Panc1 (cell line): ENCODE results near the gene MTR. TPM values are rescaled to one million over a fixed set of nuclear protein-coding genes. Genes with fewer than 3 reads are reported as not detected.
"Not testable (repeated sequence)": the region's sequence is repeated elsewhere in the genome, so short reads cannot be mapped to it uniquely, and the experiment has no call there.

Experiments
- ATAC-seq: fragments of 200-7000 bp; cut with Tn5 transposase; 2 replicates; pipeline ENCODE4 v1.9.1; 2020; ENCODE audit warnings: mild to moderate bottlenecking, moderate library complexity
- BruUV-seq: library from RNA; stranded (reverse); fragments of 400-500 nt; replicated peaks from 2 replicates; lab custom pipeline; 2021; lab: Mats Ljungman, UMichigan
- CTCF ChIA-PET: fragments of 300-600 bp; sonication (Branson Sonifier 250); formaldehyde crosslinking; loops from one replicate; lab custom pipeline; 2022; ENCODE audit warnings: antibody characterized with exemption; lab: Charles Lee
- POLR2A ChIA-PET: fragments of 300-600 bp; sonication (Branson Sonifier 250); formaldehyde crosslinking; loops from one replicate; lab custom pipeline; 2022; ENCODE audit warnings: antibody characterized with exemption; lab: Charles Lee
- DNase-seq: peaks from one replicate; pipeline ENCODE4 v3.0.0-alpha.2; 2010; ENCODE audit warnings: low read depth, low spot score
- H3K27ac ChIP-seq: 2 replicates; pipeline ENCODE4 v1.5.1; 2011; ENCODE audit warnings: mild to moderate bottlenecking, low read length, inconsistent platforms
- H3K27me3 ChIP-seq: fragments of 200-500 bp; sonication (Bioruptor generic); 2 replicates; pipeline ENCODE4 v1.6.0; 2014; ENCODE audit warnings: low read length, inconsistent platforms; ENCODE audit not compliant: control insufficient read depth, insufficient read depth
- H3K36me3 ChIP-seq: fragments of 200-500 bp; sonication (Bioruptor generic); 2 replicates; pipeline ENCODE4 v1.5.1; 2014; ENCODE audit warnings: inconsistent platforms, mild to moderate bottlenecking, low read length, moderate library complexity; ENCODE audit not compliant: control insufficient read depth, insufficient read depth
- H3K4me1 ChIP-seq: 2 replicates; pipeline ENCODE4 v1.5.1; 2011; ENCODE audit warnings: inconsistent platforms, mild to moderate bottlenecking, low read length, moderate library complexity; ENCODE audit not compliant: control insufficient read depth, insufficient read depth
- H3K4me3 ChIP-seq, 2 experiments: 2 replicates each; pipeline ENCODE4 v1.5.1; 2011 to 2012; ENCODE audit warnings: low read depth in 2 of 2, low read length in 2 of 2, mild to moderate bottlenecking in 2 of 2, inconsistent platforms in 1 of 2, moderate library complexity in 1 of 2
- H3K9me3 ChIP-seq: fragments of 200-500 bp; sonication (Bioruptor generic); 2 replicates; pipeline ENCODE4 v1.5.1; 2014; ENCODE audit warnings: low read depth, mild to moderate bottlenecking, inconsistent platforms, low read length, moderate library complexity; ENCODE audit not compliant: control insufficient read depth, insufficient read depth
- CTCF ChIP-seq: fragments of 450-650 bp; IDR thresholded peaks from 2 replicates; pipeline ENCODE4 v1.5.1; 2017; ENCODE audit warnings: mild to moderate bottlenecking
- POLR2AphosphoS5 ChIP-seq: IDR thresholded peaks from 2 replicates; pipeline ENCODE4 v1.6.1; 2012; ENCODE audit warnings: mild to moderate bottlenecking, low read depth, low read length, moderate library complexity
- REST ChIP-seq, 2 experiments: IDR thresholded peaks; 2 replicates each; pipeline ENCODE4 v1.6.1; 2011 to 2012; ENCODE audit warnings: low read depth in 2 of 2, control low read depth in 1 of 2, low read length in 1 of 2, mild to moderate bottlenecking in 1 of 2, moderate library complexity in 1 of 2; ENCODE audit not compliant: insufficient read depth in 1 of 2
- SIN3A ChIP-seq: IDR thresholded peaks from 2 replicates; pipeline ENCODE4 v1.6.1; 2012; ENCODE audit warnings: low read depth, mild to moderate bottlenecking, low read length, moderate library complexity, borderline replicate concordance; ENCODE audit not compliant: insufficient read depth
- TCF7L2 ChIP-seq: IDR thresholded peaks from 2 replicates; pipeline ENCODE4 v1.6.1; 2011; ENCODE audit warnings: mild to moderate bottlenecking, low read depth, low read length, inconsistent platforms
- in situ Hi-C: cut with HindIII; loops from 2 replicates; pipeline ENCODE4 v1.10.0; 2016; ENCODE audit warnings: low sequenced_read_pairs, low pct_unique_long_range_greater_than_20kb
- intact Hi-C: fragments of 100-400 bp; cut with micrococcal nuclease; formaldehyde crosslinking; loops from one replicate; pipeline ENCODE4 v1.10.0; 2022; ENCODE audit not compliant: unreplicated experiment
- total RNA-seq: library from RNA; stranded (reverse); gene quantifications from one replicate; pipeline ENCODE4 v1.2.1, GENCODE V29; 2021; ENCODE audit not compliant: unreplicated experiment

MTR gene
- total RNA-seq, 1 experiment from 2014 or later = 33.7 TPM

GRCh38 chr1:236908669-236909068 is 113.6 kb downstream of the MTR start:
- intact Hi-C loops = no loop called here
- DNase-seq (no peak), ATAC-seq (no peak)
- no peak for TF ChIP-seq CTCF
- TF ChIP-seq TCF7L2 = no peak
- Histone ChIP-seq H3K36me3 (no peaks in the 10 kb centered on the region), H3K9me3 (no peaks in the 10 kb centered on the region; the same call in 1 of the 2 replicates), H3K4me3 (no peak overlapping the region), H3K27me3 (0 out of 2 replicates have a peak, but pooled peaks cover 2% of the 10 kb centered on the region), H3K4me1 (no peaks in the 10 kb centered on the region), H3K27ac (no peak overlapping the region)
- POLR2A ChIA-PET = interaction anchor here (0.6 kb wide), 1 partner anchor 475 kb away, joined by 4 read pairs; no protein-coding TSS in a partner anchor
- CTCF ChIA-PET = no interaction called here
- in situ Hi-C loops = no loop called here
- BruUV-seq = no TSS peak

- H3K36me3 ChIP-seq, H3K4me1 ChIP-seq, BruUV-seq, CTCF ChIA-PET, H3K4me3 ChIP-seq, in situ Hi-C loops, POLR2A ChIA-PET, DNase-seq, H3K27me3 ChIP-seq, H3K27ac ChIP-seq, intact Hi-C loops, ATAC-seq, H3K9me3 ChIP-seq: not testable (repeated sequence)
These were observed 116.0 kb downstream of the MTR start for GRCh38 chr1:236911047-236911446.

- TF ChIP-seq CTCF (no peak), TCF7L2 (no peak), POLR2AphosphoS5 (no peak), REST (IDR thresholded peaks at IDR 0.05; ENCODE audit: insufficient read depth in 1 of 2, low read depth in 2 of 2, low read length in 1 of 2) (no peak), SIN3A (no peak)
- Histone ChIP-seq H3K27me3 (no peaks in the 10 kb centered on the region), H3K9me3 (peaks cover 5% of the 10 kb centered on the region; the same call in 1 of the 2 replicates), H3K4me3 (no peak overlapping the region), H3K27ac (no peak overlapping the region), H3K4me1 (no peaks in the 10 kb centered on the region), H3K36me3 (no peaks in the 10 kb centered on the region)
- intact Hi-C loops (no loop called here), in situ Hi-C loops (no loop called here)
- no TSS peak for BruUV-seq
- no peak for ATAC-seq
- ChIA-PET POLR2A (no interaction called here), CTCF (no interaction called here)
- DNase-seq = no peak
These were observed 118.4 kb downstream of the MTR start for GRCh38 chr1:236913371-236914037.
